Measurements from ENCODE around the gene SPACA6. TPM values are rescaled to one million over a fixed set of nuclear protein-coding genes. Genes with fewer than 3 reads are reported as not detected.

The SPACA6 gene
- total RNA-seq, 1 experiment from 2014 or later: 18.9 TPM

DNA sequence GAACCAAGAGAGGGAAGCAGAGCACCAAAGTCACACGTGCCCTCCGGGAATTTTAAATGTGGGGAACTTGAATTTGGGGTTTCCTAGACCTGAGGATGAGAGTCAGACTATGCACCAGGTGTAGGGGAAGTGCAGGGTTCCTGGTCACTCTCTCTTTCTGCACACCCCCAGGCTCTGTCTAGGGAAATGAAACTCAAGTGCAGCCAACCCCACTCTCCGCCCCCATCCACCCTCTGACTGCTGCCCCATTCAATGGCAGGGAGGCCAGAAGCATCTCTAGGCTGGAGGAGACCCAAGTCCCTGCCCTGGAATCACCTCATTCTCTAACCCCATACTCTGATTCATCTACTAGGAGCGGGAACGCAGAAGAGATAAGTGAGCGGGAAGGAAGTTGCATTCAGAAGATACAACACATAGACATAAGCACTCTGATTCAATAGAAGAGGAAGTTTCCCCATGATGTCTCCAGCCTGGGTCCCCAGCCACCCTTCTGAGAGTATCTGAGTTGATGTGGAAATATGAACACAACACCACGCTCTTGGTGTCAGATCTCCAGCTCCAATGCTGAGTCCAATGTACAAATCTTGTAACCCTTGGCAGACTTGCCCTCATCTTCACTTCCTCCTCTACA is 41.8 kb upstream of the SPACA6 start:
- no peaks in the 10 kb centered on the region for H3K79me1 ChIP-seq (ENCODE audit: insufficient read depth, low read depth, low read length, poor library complexity, severe bottlenecking)
- no peak overlapping the region for H4K91ac ChIP-seq (ENCODE audit: insufficient read length, low read depth, low read length)
- DNase-seq: no peak
- no peak overlapping the region for H2AK5ac ChIP-seq (ENCODE audit: insufficient read length, low read length)
- H2BK5ac ChIP-seq (ENCODE audit: insufficient read length, low read length): no peak overlapping the region
- H3K14ac ChIP-seq (ENCODE audit: insufficient read depth, low read length): no peak overlapping the region
- no peak overlapping the region for H4K8ac ChIP-seq (replicated peaks; ENCODE audit: insufficient read length, low read depth, low read length)
- H2BK120ac ChIP-seq (ENCODE audit: low read depth, low read length, poor library complexity, severe bottlenecking): no peak overlapping the region
- H3K4me2 ChIP-seq (ENCODE audit: insufficient read depth, insufficient read length, low read length): no peak overlapping the region
- no peak overlapping the region for H2BK15ac ChIP-seq (ENCODE audit: low read depth, low read length)
- Mint-ChIP-seq H3K27ac (no peak overlapping the region), H3K4me1 (no peaks in the 10 kb centered on the region), H3K27me3 (ENCODE audit: low read depth) (peaks cover 45% of the 10 kb centered on the region), H3K9me3 (peaks cover 54 to 85% of the 10 kb centered on the region in 2 experiments), H3K36me3 (ENCODE audit: insufficient read depth in 1 of 3, low read depth in 3 of 3) (no peaks in the 10 kb centered on the region; a peak in 1 of 7 replicates), H3K4me3 (no peak overlapping the region)
- H2BK20ac ChIP-seq (ENCODE audit: low read depth, low read length, poor library complexity, severe bottlenecking): no peak overlapping the region
- no peaks in the 10 kb centered on the region for H3K9me3 ChIP-seq (ENCODE audit: control insufficient read depth, low read depth, low read length)
- H3K56ac ChIP-seq (ENCODE audit: insufficient read length, low read depth, low read length): no peak overlapping the region
- no peak overlapping the region for H4K5ac ChIP-seq (ENCODE audit: insufficient read length, low read depth, low read length)
- H3K4me1 ChIP-seq (ENCODE audit: insufficient read depth, low read length): no peaks in the 10 kb centered on the region
- no peak overlapping the region for H3K9ac ChIP-seq (ENCODE audit: extremely low read depth, insufficient read length, low read length)
- no peak overlapping the region for H3K23ac ChIP-seq (ENCODE audit: insufficient read length, low read depth, low read length)
- no peaks in the 10 kb centered on the region for H3K27me3 ChIP-seq (ENCODE audit: insufficient read depth, low read length)
- WGBS (ENCODE audit: extremely low coverage, insufficient read length, low lambda C conversion rate): no CpG with 5 or more reads among the region's 7 CpGs
- no peak overlapping the region for H3K27ac ChIP-seq (ENCODE audit: insufficient read length, low read depth, low read length)
- H2BK12ac ChIP-seq (ENCODE audit: insufficient read length, low read depth, low read length): no peak overlapping the region
- H3T11ph ChIP-seq (ENCODE audit: low read length): no peak overlapping the region
- no peaks in the 10 kb centered on the region for H3K23me2 ChIP-seq (ENCODE audit: insufficient read length, low read depth, low read length, poor library complexity, severe bottlenecking)
- no peak overlapping the region for H3K18ac ChIP-seq (ENCODE audit: insufficient read length, low read depth, low read length)
- no peaks in the 10 kb centered on the region for H4K20me1 ChIP-seq (ENCODE audit: control insufficient read depth, insufficient read depth, insufficient read length)
- no peak overlapping the region for H3K4ac ChIP-seq (ENCODE audit: low read depth, low read length)
- H2AFZ ChIP-seq (ENCODE audit: low read length): no peak overlapping the region
- no peaks in the 10 kb centered on the region for H3K79me2 ChIP-seq (ENCODE audit: insufficient read depth, low read length)
- TF ChIP-seq, protein P1, sequence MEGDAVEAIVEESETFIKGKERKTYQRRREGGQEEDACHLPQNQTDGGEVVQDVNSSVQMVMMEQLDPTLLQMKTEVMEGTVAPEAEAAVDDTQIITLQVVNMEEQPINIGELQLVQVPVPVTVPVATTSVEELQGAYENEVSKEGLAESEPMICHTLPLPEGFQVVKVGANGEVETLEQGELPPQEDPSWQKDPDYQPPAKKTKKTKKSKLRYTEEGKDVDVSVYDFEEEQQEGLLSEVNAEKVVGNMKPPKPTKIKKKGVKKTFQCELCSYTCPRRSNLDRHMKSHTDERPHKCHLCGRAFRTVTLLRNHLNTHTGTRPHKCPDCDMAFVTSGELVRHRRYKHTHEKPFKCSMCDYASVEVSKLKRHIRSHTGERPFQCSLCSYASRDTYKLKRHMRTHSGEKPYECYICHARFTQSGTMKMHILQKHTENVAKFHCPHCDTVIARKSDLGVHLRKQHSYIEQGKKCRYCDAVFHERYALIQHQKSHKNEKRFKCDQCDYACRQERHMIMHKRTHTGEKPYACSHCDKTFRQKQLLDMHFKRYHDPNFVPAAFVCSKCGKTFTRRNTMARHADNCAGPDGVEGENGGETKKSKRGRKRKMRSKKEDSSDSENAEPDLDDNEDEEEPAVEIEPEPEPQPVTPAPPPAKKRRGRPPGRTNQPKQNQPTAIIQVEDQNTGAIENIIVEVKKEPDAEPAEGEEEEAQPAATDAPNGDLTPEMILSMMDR (conservative IDR thresholded peaks at IDR 0.05): no peak
